Measurements from ENCODE around the gene PIGBOS1.
"Not testable (repeated sequence)": the region's sequence is repeated elsewhere in the genome, so short reads cannot be mapped to it uniquely, and the experiment has no call there.

Gene PIGBOS1

GRCh38 chr15:55327387-55327786 is 8.5 kb upstream of the PIGBOS1 start:
- DNase-seq (ENCODE audit: extremely low read depth, insufficient read length) = no peak
- no peak overlapping the region for H3K4me3 ChIP-seq (replicated peaks; ENCODE audit: low read depth, low read length)

GRCh38 chr15:55322467-55322866 is 3.5 kb upstream of the PIGBOS1 start:
- TF ChIP-seq CTCF (IDR thresholded peaks at IDR 0.05; ENCODE audit: insufficient read depth, low read length, poor library complexity, severe bottlenecking) = no peak
- Histone ChIP-seq H3K4me3 (replicated peaks; ENCODE audit: low read depth, low read length) (no peak overlapping the region), H3K27me3 (replicated peaks; ENCODE audit: control insufficient read depth, insufficient read depth, low read length) (no peaks in the 10 kb centered on the region), H3K36me3 (ENCODE audit: control insufficient read depth, insufficient read depth, low read length) (no peaks in the 10 kb centered on the region)
- DNase-seq (ENCODE audit: extremely low read depth, insufficient read length) = no peak

More at GRCh38 chr15:55327387-55327786, 8.5 kb upstream of the PIGBOS1 start:
- TF ChIP-seq CTCF (IDR thresholded peaks at IDR 0.05; ENCODE audit: insufficient read depth, low read length, poor library complexity, severe bottlenecking) = no peak
- peaks cover 2% of the 10 kb centered on the region for H3K36me3 ChIP-seq (ENCODE audit: control insufficient read depth, insufficient read depth, low read length)
- H3K27me3 ChIP-seq (replicated peaks; ENCODE audit: control insufficient read depth, insufficient read depth, low read length) = no peaks in the 10 kb centered on the region

- Histone ChIP-seq H3K36me3 (ENCODE audit: control insufficient read depth, insufficient read depth, low read length) (no peaks in the 10 kb centered on the region), H3K27me3 (replicated peaks; ENCODE audit: control insufficient read depth, insufficient read depth, low read length) (no peaks in the 10 kb centered on the region), H3K4me3 (replicated peaks; ENCODE audit: low read depth, low read length) (no peak overlapping the region)
- no peak for TF ChIP-seq CTCF (IDR thresholded peaks at IDR 0.05; ENCODE audit: insufficient read depth, low read length, poor library complexity, severe bottlenecking)
- no peak for DNase-seq (ENCODE audit: extremely low read depth, insufficient read length)
Measured at GRCh38 chr15:55320963-55321362, 2.0 kb upstream of the PIGBOS1 start.

- TF ChIP-seq CTCF (IDR thresholded peaks at IDR 0.05; ENCODE audit: insufficient read depth, low read length, poor library complexity, severe bottlenecking) = no peak
- no peak for DNase-seq (ENCODE audit: extremely low read depth, insufficient read length)
- Histone ChIP-seq H3K27me3 (replicated peaks; ENCODE audit: control insufficient read depth, insufficient read depth, low read length) (no peaks in the 10 kb centered on the region), H3K4me3 (replicated peaks; ENCODE audit: low read depth, low read length) (peak overlapping the region; percentile 89), H3K36me3 (ENCODE audit: control insufficient read depth, insufficient read depth, low read length) (no peaks in the 10 kb centered on the region)
Measured at GRCh38 chr15:55320238-55320550, 1.3 kb upstream of the PIGBOS1 start.

- TF ChIP-seq CTCF (IDR thresholded peaks at IDR 0.05; ENCODE audit: insufficient read depth, low read length, poor library complexity, severe bottlenecking) = no peak
- peak overlapping the region; percentile 89 for H3K4me3 ChIP-seq (replicated peaks; ENCODE audit: low read depth, low read length)
- no peaks in the 10 kb centered on the region for H3K36me3 ChIP-seq (ENCODE audit: control insufficient read depth, insufficient read depth, low read length)
- H3K27me3 ChIP-seq (replicated peaks; ENCODE audit: control insufficient read depth, insufficient read depth, low read length) = no peaks in the 10 kb centered on the region
- peak; percentile 23 for DNase-seq (ENCODE audit: extremely low read depth, insufficient read length)
Measured at GRCh38 chr15:55319537-55320237, 764 bp upstream of the PIGBOS1 start.

- H3K4me3 ChIP-seq (replicated peaks; ENCODE audit: low read depth, low read length); DNase-seq (ENCODE audit: extremely low read depth, insufficient read length); H3K27me3 ChIP-seq (replicated peaks; ENCODE audit: control insufficient read depth, insufficient read depth, low read length); H3K36me3 ChIP-seq (ENCODE audit: control insufficient read depth, insufficient read depth, low read length): not testable (repeated sequence)
Measured at GRCh38 chr15:55302801-55303200, 16.1 kb downstream of the PIGBOS1 start.
